IMR-90 (cell line): ENCODE data around the gene PTH1R. TPM values are rescaled to one million over a fixed set of nuclear protein-coding genes. Genes with fewer than 3 reads are reported as not detected.

ENCODE experiments used
- ATAC-seq: fragments of 200-7000 bp; cut with Tn5 transposase; 2 replicates; pipeline ENCODE4 v1.9.1; 2020; ENCODE audit warnings: low read depth, mild to moderate bottlenecking, moderate library complexity
- BruUV-seq: library from RNA; stranded (reverse); fragments of 400-500 nt; replicated peaks from 2 replicates; lab custom pipeline; 2021; lab: Mats Ljungman, UMichigan
- CTCF ChIA-PET: fragments of 300-600 bp; formaldehyde crosslinking; extraction: SDS; loops from one replicate; lab custom pipeline; 2021; ENCODE audit warnings: antibody characterized with exemption; lab: Yijun Ruan, JAX
- POLR2A ChIA-PET: fragments of 300-600 bp; sonication (Branson Sonifier 250); formaldehyde crosslinking; loops from one replicate; lab custom pipeline; 2022; ENCODE audit warnings: antibody characterized with exemption; ENCODE audit not compliant: unreplicated experiment; lab: Charles Lee
- DNase-seq: peaks from one replicate; pipeline ENCODE4 v3.0.0; 2013
- H2AFZ ChIP-seq: replicated peaks from 2 replicates; pipeline ENCODE3; 2013; ENCODE audit warnings: low read length, mild to moderate bottlenecking; ENCODE audit not compliant: poor library complexity
- H2AK5ac ChIP-seq: 2 replicates; pipeline ENCODE4 v1.6.1; 2013; ENCODE audit warnings: low read depth, low read length, inconsistent platforms
- H2AK9ac ChIP-seq: replicated peaks from 2 replicates; pipeline ENCODE3; 2013; ENCODE audit warnings: mild to moderate bottlenecking, low read depth, low read length, moderate library complexity; ENCODE audit not compliant: poor library complexity
- H2BK120ac ChIP-seq: 2 replicates; pipeline ENCODE4 v1.6.1; 2013; ENCODE audit warnings: low read depth, low read length, inconsistent platforms
- H2BK15ac ChIP-seq: 3 replicates; pipeline ENCODE4 v1.6.1; 2013; ENCODE audit warnings: low read depth, low read length, inconsistent platforms
- H2BK20ac ChIP-seq: 2 replicates; pipeline ENCODE4 v1.6.1; 2013; ENCODE audit warnings: low read depth, mild to moderate bottlenecking, inconsistent platforms, low read length, moderate library complexity
- H2BK5ac ChIP-seq: 2 replicates; pipeline ENCODE4 v1.6.1; 2013; ENCODE audit warnings: mild to moderate bottlenecking, low read depth, low read length, inconsistent platforms; ENCODE audit not compliant: poor library complexity, severe bottlenecking
- H3K14ac ChIP-seq: replicated peaks from 2 replicates; pipeline ENCODE4 v1.6.1; 2013; ENCODE audit warnings: low read depth, low read length, inconsistent platforms
- H3K18ac ChIP-seq: 2 replicates; pipeline ENCODE4 v1.6.1; 2013; ENCODE audit warnings: low read depth, low read length, control low read depth
- H3K23ac ChIP-seq: 2 replicates; pipeline ENCODE4 v1.6.1; 2013; ENCODE audit warnings: low read depth, low read length, inconsistent platforms
- H3K27ac ChIP-seq: 2 replicates; pipeline ENCODE4 v1.5.1; 2013; ENCODE audit warnings: mild to moderate bottlenecking, control low read depth, low read length; ENCODE audit not compliant: insufficient read depth
- H3K27me3 ChIP-seq: 2 replicates; pipeline ENCODE4 v1.6.1; 2013; ENCODE audit warnings: low read length; ENCODE audit not compliant: control insufficient read depth, insufficient read depth
- H3K36me3 ChIP-seq: 2 replicates; pipeline ENCODE4 v1.6.1; 2013; ENCODE audit warnings: low read length, mixed read lengths; ENCODE audit not compliant: control insufficient read depth, insufficient read depth
- H3K4ac ChIP-seq: 2 replicates; pipeline ENCODE4 v1.6.1; 2013; ENCODE audit warnings: low read depth, low read length, inconsistent platforms
- H3K4me1 ChIP-seq: 2 replicates; pipeline ENCODE4 v1.6.1; 2013; ENCODE audit warnings: low read length, mixed read lengths; ENCODE audit not compliant: control insufficient read depth, insufficient read depth
- H3K4me2 ChIP-seq: 2 replicates; pipeline ENCODE4 v1.6.1; 2013; ENCODE audit warnings: low read depth, mild to moderate bottlenecking, control low read depth, low read length, moderate library complexity
- H3K4me3 ChIP-seq: 2 replicates; pipeline ENCODE4 v1.5.1; 2013; ENCODE audit warnings: low read depth, mild to moderate bottlenecking, control low read depth, low read length, moderate library complexity; ENCODE audit not compliant: insufficient read depth
- H3K56ac ChIP-seq: 2 replicates; pipeline ENCODE4 v1.6.1; 2013; ENCODE audit warnings: low read length, inconsistent platforms; ENCODE audit not compliant: insufficient read depth; ENCODE audit errors: extremely low read depth
- H3K79me1 ChIP-seq, 2 experiments: 2 replicates each; pipeline ENCODE4 v1.6.1; 2013; ENCODE audit warnings: low read length in 2 of 2, inconsistent platforms in 1 of 2, low read depth in 1 of 2
- H3K9ac ChIP-seq: 2 replicates; pipeline ENCODE4 v1.6.1; 2013; ENCODE audit warnings: low read depth, low read length, control low read depth
- H3K9me1 ChIP-seq: 2 replicates; pipeline ENCODE4 v1.6.1; 2013; ENCODE audit warnings: low read length, inconsistent platforms; ENCODE audit not compliant: insufficient read depth
- H3K9me3 ChIP-seq: 2 replicates; pipeline ENCODE4 v1.6.1; 2013; ENCODE audit warnings: low read length; ENCODE audit not compliant: control insufficient read depth, insufficient read depth
- H4K20me1 ChIP-seq: 2 replicates; pipeline ENCODE4 v1.6.1; 2013; ENCODE audit warnings: low read length, inconsistent platforms; ENCODE audit not compliant: insufficient read depth
- H4K5ac ChIP-seq: 2 replicates; pipeline ENCODE4 v1.6.1; 2013; ENCODE audit warnings: mild to moderate bottlenecking, low read depth, low read length, control low read depth
- H4K8ac ChIP-seq, 2 experiments: 2 replicates each; pipeline ENCODE4 v1.6.1; 2013; ENCODE audit warnings: low read depth in 2 of 2, low read length in 2 of 2, control low read depth in 1 of 2, inconsistent platforms in 1 of 2
- H4K91ac ChIP-seq: 2 replicates; pipeline ENCODE4 v1.6.1; 2013; ENCODE audit warnings: low read depth, low read length, inconsistent platforms; ENCODE audit not compliant: insufficient read depth
- CHD1 ChIP-seq: IDR thresholded peaks from 2 replicates; pipeline ENCODE4 v1.6.1; 2012; ENCODE audit warnings: low read depth, low read length, improper control_type of control experiment
- MAFK ChIP-seq: IDR thresholded peaks from 2 replicates; pipeline ENCODE4 v1.6.1; 2012; ENCODE audit warnings: low read depth, low read length, improper control_type of control experiment
- RCOR1 ChIP-seq: IDR thresholded peaks from 2 replicates; pipeline ENCODE4 v1.6.1; 2012; ENCODE audit warnings: mild to moderate bottlenecking, low read length, improper control_type of control experiment; ENCODE audit not compliant: insufficient replicate concordance
- WGBS, 2 experiments: methylation state at CpG; one replicate each; pipeline versions ENCODE4 v1.1.5 to v1.1.7; 2013; ENCODE audit warnings: missing lambda C conversion rate in 2 of 2; ENCODE audit not compliant: insufficient read length in 1 of 2; ENCODE audit errors: extremely low coverage in 2 of 2; 5-methylcytosine and 5-hydroxymethylcytosine counted together
- dilution Hi-C: fragments of 300-500 bp; cut with HindIII; formaldehyde crosslinking; loops from one replicate; pipeline ENCODE4 v1.14.3; 2018; ENCODE audit warnings: low sequenced_read_pairs; ENCODE audit not compliant: unreplicated experiment
- in situ Hi-C: fragments of 300-500 bp; cut with MboI; formaldehyde crosslinking; loops from 3 replicates; pipeline ENCODE4 v1.14.3; 2019; ENCODE audit warnings: low sequenced_read_pairs, inconsistent platforms, mixed read lengths
- intact Hi-C: fragments of 100-400 bp; cut with micrococcal nuclease; formaldehyde crosslinking; loops from 2 replicates; pipeline ENCODE4 v1.10.0; 2022
- polyA plus RNA-seq, 3 experiments: library from polyadenylated mRNA; depleted of rRNA; stranded (reverse); fragments of >200 nt; gene quantifications; 2 replicates each; pipeline ENCODE4 v1.2.3, GENCODE V29; 2012; ENCODE audit warnings: low replicate concordance in 1 of 3
- total RNA-seq: library from RNA; depleted of rRNA; stranded (reverse); fragments of >200 nt; gene quantifications from 2 replicates; pipeline ENCODE4 v1.2.3, GENCODE V29; 2012
- TF ChIP-seq, protein P1 (sequence below): fragments of 150-350 bp; IDR thresholded peaks from 2 replicates; pipeline ENCODE4 v1.6.1; 2016; ENCODE audit warnings: low read depth, mild to moderate bottlenecking, low read length, moderate library complexity, borderline replicate concordance

Gene PTH1R
- total and polyA plus RNA-seq, 2 of the 4 experiments (the other 2 are of a cell fraction) = 0.15 to 0.18 TPM

DNA sequence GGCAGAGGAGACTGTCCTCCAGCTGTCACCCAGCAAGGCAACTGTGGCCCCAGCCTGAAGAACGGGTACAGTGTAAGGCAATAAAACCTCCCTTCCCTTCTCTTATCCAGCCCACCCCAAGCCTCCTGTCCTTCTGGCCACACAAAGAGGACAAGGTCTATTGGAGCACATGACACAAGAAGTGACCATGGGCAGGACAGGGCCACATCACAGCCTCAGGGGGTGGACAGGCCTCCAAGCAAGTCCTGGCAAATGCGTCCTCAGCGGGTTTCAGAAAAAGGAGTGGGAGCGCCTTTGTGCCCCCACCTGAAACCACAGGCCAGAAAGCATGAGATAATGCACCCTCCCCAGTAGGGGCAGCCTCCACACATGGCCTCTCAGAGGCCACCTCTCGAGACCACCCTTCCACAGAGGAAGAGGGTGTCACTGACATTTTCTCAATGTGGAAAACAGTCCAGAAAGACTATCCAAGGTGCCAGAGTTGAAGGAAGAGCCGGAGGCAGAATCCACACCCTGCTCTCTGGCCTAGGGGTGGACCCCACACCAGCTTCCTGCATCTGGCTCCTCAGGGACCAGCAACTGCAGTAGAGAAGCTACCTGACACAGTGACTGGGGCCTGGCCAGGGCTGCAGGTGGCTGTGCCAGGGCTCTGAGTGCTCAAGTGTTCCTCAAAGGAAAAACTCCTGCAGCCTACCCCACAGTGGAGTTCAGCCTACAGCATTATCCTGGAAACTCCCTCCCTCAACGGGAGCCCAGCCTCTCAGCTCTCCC is 55.1 kb downstream of the PTH1R start:
- in situ Hi-C loops = no loop called here
- intact Hi-C loops = loop anchor here (10.0 kb wide), 1 partner anchor 232 kb away; the partner anchor contains the start of gene SETD2

More for the DNA sequence above, 55.1 kb downstream of the PTH1R start:
- Histone ChIP-seq H3K27ac (peak overlapping the region; percentile 38; the same call in 1 of the 2 replicates), H3K4me1 (peaks cover 56% of the 10 kb centered on the region), H3K56ac (no peak overlapping the region), H3K9ac (no peak overlapping the region), H3K9me3 (no peaks in the 10 kb centered on the region), H2BK120ac (no peak overlapping the region), H2AFZ (no peak overlapping the region), H2AK5ac (peak overlapping the region; percentile 35), H2BK20ac (no peak overlapping the region), H4K5ac (no peak overlapping the region), H2BK5ac (peak overlapping the region; percentile 3), H3K23ac (no peak overlapping the region), H3K79me1 (peaks cover 41 to 96% of the 10 kb centered on the region in 2 experiments), H3K36me3 (peaks cover 9% of the 10 kb centered on the region), H3K27me3 (no peaks in the 10 kb centered on the region), H2AK9ac (no peak overlapping the region), H3K18ac (no peak overlapping the region), H4K8ac (no peak overlapping the region), H2BK15ac (no peak overlapping the region), H3K4me2 (no peak overlapping the region), H4K91ac (no peak overlapping the region), H3K4ac (peak overlapping the region; percentile 48; the same call in 1 of the 2 replicates), H3K9me1 (peaks cover 55% of the 10 kb centered on the region), H3K14ac (no peak overlapping the region), H3K4me3 (no peak overlapping the region), H4K20me1 (peaks cover 45% of the 10 kb centered on the region)
- dilution Hi-C loops = no loop called here
- POLR2A ChIA-PET = no interaction called here
- no peak for TF ChIP-seq CHD1
- TF ChIP-seq, protein P1, sequence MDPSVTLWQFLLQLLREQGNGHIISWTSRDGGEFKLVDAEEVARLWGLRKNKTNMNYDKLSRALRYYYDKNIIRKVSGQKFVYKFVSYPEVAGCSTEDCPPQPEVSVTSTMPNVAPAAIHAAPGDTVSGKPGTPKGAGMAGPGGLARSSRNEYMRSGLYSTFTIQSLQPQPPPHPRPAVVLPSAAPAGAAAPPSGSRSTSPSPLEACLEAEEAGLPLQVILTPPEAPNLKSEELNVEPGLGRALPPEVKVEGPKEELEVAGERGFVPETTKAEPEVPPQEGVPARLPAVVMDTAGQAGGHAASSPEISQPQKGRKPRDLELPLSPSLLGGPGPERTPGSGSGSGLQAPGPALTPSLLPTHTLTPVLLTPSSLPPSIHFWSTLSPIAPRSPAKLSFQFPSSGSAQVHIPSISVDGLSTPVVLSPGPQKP = no peak
- no peak for TF ChIP-seq MAFK
- TF ChIP-seq RCOR1 = no peak
- ATAC-seq (no peak), DNase-seq (no peak)
- WGBS, 2 experiments = 20% methylated on average over 1 of the region's 7 CpGs; no CpG with 5 or more reads in 1 of the 2 experiments
- BruUV-seq = no TSS peak
- CTCF ChIA-PET = interaction anchor here (1.1 kb wide), 1 partner anchor 9 kb away, joined by 3 read pairs; no protein-coding TSS in a partner anchor
